HG03457 (cell line): ENCODE data around the gene WBP1L.
"Not testable (repeated sequence)": the region's sequence is repeated elsewhere in the genome, so short reads cannot be mapped to it uniquely, and the experiment has no call there.

Experiments used
- ATAC-seq: cut with Tn5 transposase; IDR thresholded peaks from one replicate; pipeline ENCODE4 v1.9.1; 2021; ENCODE audit warnings: moderate number of reproducible peaks; ENCODE audit not compliant: unreplicated experiment

The WBP1L gene

GRCh38 chr10:102834143-102834542 is 90.4 kb downstream of the WBP1L start:
- no peak for ATAC-seq

DNA sequence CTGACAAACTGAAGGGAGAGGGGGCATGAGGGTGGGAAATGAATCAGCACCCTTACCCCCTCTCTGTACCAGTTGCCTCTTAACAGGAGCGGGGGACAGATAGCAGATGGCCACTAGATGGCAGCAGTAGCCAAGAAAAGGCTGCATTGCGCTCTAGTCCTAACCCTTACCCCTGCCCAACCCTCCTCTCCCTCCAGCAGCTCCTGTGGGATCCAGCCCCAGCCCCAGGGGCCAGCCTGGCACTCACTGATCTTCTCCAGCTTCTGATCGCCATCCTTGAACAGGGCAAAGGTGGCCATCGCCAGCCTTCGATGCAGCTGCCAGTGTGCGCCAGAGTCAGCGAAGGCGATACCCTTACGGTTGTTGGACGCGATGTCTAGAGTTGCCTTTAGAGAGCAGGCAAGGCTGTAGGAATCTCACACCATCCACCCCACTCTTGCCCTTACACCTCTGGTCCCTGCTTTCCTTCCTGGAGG is 91.3 kb downstream of the WBP1L start:
- ATAC-seq, result no peak

DNA sequence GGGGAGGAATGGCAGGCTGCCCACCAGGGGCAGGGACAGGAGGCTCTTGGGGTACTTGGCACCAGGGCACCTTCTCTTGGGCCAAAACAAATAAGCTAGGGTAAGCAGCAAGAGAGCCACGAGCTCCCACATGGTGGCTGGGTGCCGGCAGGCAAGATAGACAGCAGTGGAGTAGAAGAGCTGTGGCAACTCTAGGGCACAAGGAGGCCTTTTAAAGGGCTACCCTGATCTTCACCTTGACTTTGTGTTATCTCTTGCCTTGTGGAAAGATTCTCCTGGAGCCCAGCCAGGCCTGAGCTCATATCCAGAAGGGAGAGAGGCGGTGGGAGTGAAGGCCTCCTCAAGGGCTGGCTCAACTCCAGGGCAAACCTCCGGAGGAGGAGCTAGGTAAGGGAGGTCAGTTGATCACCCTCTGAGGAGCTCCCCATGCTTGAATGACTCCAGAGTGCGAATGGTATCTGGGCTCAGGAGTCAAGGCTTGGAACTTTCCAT is 93.5 kb downstream of the WBP1L start, which contains the start of gene CYP17A1:
CYP17A1 (minus strand) TSS at position 184 of the 492 bp plus-strand sequence; CDS start at position 132, 52 bp downstream.
- ATAC-seq, result no peak

GRCh38 chr10:102838276-102838927 is 94.7 kb downstream of the WBP1L start:
- ATAC-seq, result not testable (repeated sequence)

DNA sequence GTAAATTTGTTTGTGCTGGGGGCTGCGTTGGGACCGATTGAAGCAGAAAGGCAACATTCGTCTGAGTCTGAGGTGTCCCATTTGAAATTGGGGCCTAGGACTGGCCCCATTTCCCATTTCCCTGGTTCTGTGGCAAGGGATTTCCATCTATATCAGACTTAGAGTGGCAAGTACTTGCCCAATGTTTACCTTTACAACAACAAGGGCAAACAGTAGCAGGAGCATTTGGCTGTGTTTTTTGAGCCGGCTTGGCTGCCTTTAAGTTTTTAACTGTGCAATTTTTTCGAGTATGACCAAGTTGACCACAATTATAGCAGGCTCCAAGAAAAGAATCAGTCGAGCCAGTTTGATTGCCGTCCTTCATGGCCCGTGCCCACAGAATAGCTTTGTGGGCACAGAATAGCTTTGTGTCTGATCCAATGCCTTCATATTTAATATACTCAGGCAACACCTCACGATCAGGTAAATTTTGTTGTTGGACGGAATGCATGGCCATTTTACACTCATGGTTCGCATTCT is 98.1 kb downstream of the WBP1L start:
- ATAC-seq, result no peak

DNA sequence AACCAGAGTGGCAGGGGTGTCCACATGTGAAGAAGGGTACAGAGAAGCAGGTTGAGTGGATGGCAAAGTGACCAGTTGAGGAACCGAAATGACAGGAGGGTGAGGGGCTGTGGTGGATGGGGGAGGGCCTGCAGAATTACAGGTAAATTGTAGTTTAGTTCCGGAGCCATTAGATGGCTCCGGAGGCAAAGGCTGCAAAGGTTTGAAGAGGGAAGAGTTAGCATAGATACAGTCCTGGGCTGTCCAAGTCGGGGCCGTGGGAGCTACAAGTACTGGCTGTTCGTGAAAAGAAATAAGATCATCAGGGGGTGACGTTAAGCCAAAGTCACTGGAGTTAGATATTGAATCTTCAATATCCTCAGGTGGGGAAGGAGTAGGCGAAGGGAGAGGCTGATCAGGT is 99.4 kb downstream of the WBP1L start:
- ATAC-seq, result not testable (repeated sequence)

- ATAC-seq, result not testable (repeated sequence)
Observed at GRCh38 chr10:102844190-102844776, 100.5 kb downstream of the WBP1L start.

DNA sequence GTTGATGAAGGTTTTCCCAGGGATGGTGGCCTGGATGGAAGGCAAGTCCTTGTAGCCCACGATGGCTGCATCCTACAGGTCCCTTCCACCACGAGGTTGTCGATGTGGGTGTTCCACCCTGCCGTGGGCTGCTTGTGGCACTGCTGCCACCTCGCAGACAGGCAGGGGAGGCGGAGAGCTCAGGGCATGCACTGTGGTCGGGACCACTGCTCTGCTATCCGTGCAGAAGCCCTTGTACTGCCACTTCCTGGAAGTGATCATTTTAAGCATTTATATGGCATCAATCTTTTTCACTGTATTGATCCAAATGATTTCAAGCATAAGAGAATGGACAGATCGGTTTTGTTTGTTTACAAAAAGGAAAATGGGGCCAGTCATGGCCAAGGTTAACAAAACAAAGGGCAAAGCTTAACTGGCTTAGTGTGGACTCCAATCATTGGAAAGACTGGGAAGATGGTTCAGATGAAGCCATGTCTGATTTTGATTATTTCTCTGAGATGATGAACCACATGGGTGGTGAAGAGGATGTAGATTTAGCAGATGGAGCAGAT is 101.7 kb downstream of the WBP1L start:
- no peak for ATAC-seq

- no peak for ATAC-seq
Observed at GRCh38 chr10:102850025-102850518, 106.3 kb downstream of the WBP1L start.

GRCh38 chr10:102853237-102853636 is 109.5 kb downstream of the WBP1L start:
- not testable (repeated sequence) for ATAC-seq

DNA sequence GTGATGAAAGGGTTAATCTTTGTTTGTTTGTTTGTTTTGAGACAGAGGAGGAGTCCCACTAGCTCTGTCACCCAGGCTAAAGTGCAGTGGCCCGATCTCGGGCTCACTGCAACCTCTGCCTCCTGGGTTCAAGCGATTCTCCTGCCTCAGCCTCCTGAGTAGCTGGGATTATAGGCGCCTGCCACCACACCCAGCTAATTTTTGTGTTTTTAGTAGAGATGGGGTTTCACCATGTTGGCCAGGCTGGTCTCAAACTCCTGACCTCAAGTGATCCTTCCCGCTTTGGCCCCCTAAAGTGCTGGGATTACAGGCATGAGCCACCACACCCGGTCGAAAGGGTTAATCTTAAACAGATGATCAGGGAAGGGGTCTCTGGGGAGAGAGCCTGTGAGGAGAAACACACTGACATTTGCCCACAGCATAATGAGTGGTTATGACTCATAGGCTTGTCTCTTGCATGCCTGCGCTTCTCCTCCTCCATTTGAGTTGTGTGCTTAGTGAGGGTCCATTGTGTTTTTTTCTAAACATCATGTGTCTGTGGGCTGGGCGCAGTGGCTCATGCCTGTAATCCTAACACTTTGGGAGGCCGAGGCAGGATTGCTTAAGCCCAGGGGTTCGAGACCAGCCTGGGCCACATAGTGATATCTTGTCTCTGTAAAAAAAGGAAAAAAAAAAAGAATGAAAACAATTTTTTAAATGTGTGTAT is 112.1 kb downstream of the WBP1L start:
- ATAC-seq, result not testable (repeated sequence)

DNA sequence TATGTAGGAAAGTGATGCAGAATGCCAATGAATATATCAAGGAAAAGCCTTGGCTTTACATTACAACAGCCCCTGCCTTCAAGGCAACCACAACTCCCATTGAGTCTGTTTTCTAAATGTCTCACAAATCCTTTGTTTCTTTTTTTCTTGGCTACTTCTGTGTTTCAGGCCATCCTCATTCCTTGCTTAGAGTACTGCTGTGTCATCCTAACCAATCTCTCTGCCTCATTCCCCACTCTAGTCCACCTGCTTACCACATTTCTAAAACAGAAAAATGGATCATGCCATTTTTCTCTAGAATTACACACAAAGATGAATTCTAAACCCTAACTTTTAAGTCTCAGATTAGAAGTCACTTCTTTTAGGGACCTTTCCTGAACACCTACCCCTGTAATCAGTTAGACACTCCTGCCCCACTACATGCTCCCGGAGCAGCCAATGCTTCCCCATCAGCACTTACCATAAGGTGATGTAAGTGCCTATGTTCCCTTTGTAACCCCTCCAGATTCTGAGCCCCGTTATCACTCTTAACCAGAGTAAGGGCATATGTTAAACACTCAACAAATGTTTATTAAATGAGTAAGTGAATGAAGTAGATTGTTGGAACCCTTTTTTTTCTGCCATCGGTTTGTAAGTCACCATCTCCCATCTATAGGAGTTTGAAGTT is 113.1 kb downstream of the WBP1L start:
- no peak for ATAC-seq

GRCh38 chr10:102859911-102860310 is 116.2 kb downstream of the WBP1L start:
- ATAC-seq, result no peak

DNA sequence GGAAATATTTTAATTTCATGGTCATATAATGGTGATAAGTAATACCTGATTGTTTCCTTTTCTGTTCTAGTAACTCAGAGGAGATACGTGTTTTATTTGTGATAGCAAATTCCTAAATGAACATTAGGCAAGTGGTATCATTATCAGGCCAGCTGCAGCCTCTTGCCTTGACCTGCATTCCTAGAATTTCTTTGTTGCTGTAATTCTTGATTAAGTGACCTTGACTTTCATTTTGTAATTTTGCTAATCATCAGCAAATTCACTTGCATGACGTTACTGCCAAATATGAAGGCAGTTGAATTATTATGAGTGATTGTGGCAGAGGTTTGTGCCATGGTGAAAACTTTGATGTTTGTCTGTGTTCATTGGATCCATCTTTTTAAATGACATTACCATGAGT is 119.9 kb downstream of the WBP1L start:
- ATAC-seq, result no peak

DNA sequence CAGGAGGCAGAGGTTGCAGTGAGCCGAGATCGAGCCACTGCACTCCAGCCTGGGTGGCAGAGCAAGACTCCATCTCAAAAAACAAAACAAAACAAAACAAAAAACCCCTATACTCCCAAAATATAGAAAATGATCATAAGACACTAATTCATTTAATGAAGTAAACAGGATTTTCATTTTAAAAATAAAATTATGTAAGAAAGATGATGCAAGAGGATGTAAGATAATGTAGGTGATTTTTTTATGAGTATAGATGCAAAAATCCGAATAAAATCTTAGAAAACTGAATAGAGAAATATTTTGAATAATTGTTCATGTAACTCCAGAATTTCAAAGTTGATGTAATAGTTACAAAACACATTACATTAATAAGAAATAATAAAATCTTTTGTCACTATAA is 121.9 kb downstream of the WBP1L start:
- ATAC-seq, result no peak
